ENCODE measurements around the gene HABP2. TPM values are rescaled to one million over a fixed set of nuclear protein-coding genes. Genes with fewer than 3 reads are reported as not detected.
A peak's percentile ranks its signal among the peaks of the same experiment; 100 is the strongest.

Gene HABP2
- total RNA-seq, 1 experiment from 2014 or later, result not detected

- H3K9me3 Mint-ChIP-seq, result no peaks in the 10 kb centered on the region
- Histone ChIP-seq H3K4me2 (ENCODE audit: insufficient read depth, insufficient read length, low read length) (no peak overlapping the region), H3K4ac (ENCODE audit: low read depth, low read length) (no peak overlapping the region), H2BK120ac (ENCODE audit: low read depth, low read length, poor library complexity, severe bottlenecking) (no peak overlapping the region), H3T11ph (ENCODE audit: low read length) (no peak overlapping the region), H3K9me3 (ENCODE audit: control insufficient read depth, low read depth, low read length) (no peaks in the 10 kb centered on the region), H3K27me3 (ENCODE audit: insufficient read depth, low read length) (no peaks in the 10 kb centered on the region; the same call in 1 of the 2 replicates), H3K23ac (ENCODE audit: insufficient read length, low read depth, low read length) (no peak overlapping the region), H3K18ac (ENCODE audit: insufficient read length, low read depth, low read length) (no peak overlapping the region), H4K8ac (replicated peaks; ENCODE audit: insufficient read length, low read depth, low read length) (no peak overlapping the region), H4K20me1 (ENCODE audit: control insufficient read depth, insufficient read depth, insufficient read length) (no peaks in the 10 kb centered on the region), H2BK5ac (ENCODE audit: insufficient read length, low read length) (no peak overlapping the region), H2BK12ac (ENCODE audit: insufficient read length, low read depth, low read length) (no peak overlapping the region), H2AFZ (ENCODE audit: low read length) (no peak overlapping the region), H3K79me1 (ENCODE audit: insufficient read depth, low read depth, low read length, poor library complexity, severe bottlenecking) (no peaks in the 10 kb centered on the region), H4K5ac (ENCODE audit: insufficient read length, low read depth, low read length) (no peak overlapping the region), H3K9ac (ENCODE audit: extremely low read depth, insufficient read length, low read length) (no peak overlapping the region), H3K4me1 (ENCODE audit: insufficient read depth, low read length) (peaks cover 10% of the 10 kb centered on the region; the same call in 1 of the 2 replicates), H3K56ac (ENCODE audit: insufficient read length, low read depth, low read length) (no peak overlapping the region), H4K91ac (ENCODE audit: insufficient read length, low read depth, low read length) (no peak overlapping the region), H2AK5ac (ENCODE audit: insufficient read length, low read length) (no peak overlapping the region), H2BK20ac (ENCODE audit: low read depth, low read length, poor library complexity, severe bottlenecking) (no peak overlapping the region), H3K23me2 (ENCODE audit: insufficient read length, low read depth, low read length, poor library complexity, severe bottlenecking) (no peaks in the 10 kb centered on the region), H3K14ac (ENCODE audit: insufficient read depth, low read length) (no peak overlapping the region), H3K79me2 (ENCODE audit: insufficient read depth, low read length) (no peaks in the 10 kb centered on the region), H3K27ac (ENCODE audit: insufficient read length, low read depth, low read length) (no peak overlapping the region), H2BK15ac (ENCODE audit: low read depth, low read length) (no peak overlapping the region)
- no peak for DNase-seq
- peaks cover 63 to 69% of the 10 kb centered on the region in 2 experiments for H3K4me1 Mint-ChIP-seq
- WGBS (ENCODE audit: extremely low coverage, insufficient read length, low lambda C conversion rate), result no CpG with 5 or more reads among the region's 15 CpGs
- no peaks in the 10 kb centered on the region; a peak in 1 of 7 replicates for H3K36me3 Mint-ChIP-seq (ENCODE audit: insufficient read depth in 1 of 3, low read depth in 3 of 3)
- no peak overlapping the region for H3K27ac Mint-ChIP-seq
- peaks cover 68% of the 10 kb centered on the region for H3K27me3 Mint-ChIP-seq (ENCODE audit: low read depth)
- H3K4me3 Mint-ChIP-seq, result peak overlapping the region in 1 of 2 experiments; percentile 4; a peak in 1 of 5 replicates
- TF ChIP-seq CTCF (conservative IDR thresholded peaks at IDR 0.05), result no peak
These were observed 61.3 kb downstream of the HABP2 start for GRCh38 chr10:113613977-113614690.
